Limb (tissue), 2 donors: Measurements from ENCODE around the gene ARAP1.

Experiments used
- DNase-seq, 2 donors: peaks; one replicate each; pipeline ENCODE4 v3.0.0-alpha.2; 2016; ENCODE audit errors: extremely low spot score in 2 of 2

The ARAP1 gene

DNA sequence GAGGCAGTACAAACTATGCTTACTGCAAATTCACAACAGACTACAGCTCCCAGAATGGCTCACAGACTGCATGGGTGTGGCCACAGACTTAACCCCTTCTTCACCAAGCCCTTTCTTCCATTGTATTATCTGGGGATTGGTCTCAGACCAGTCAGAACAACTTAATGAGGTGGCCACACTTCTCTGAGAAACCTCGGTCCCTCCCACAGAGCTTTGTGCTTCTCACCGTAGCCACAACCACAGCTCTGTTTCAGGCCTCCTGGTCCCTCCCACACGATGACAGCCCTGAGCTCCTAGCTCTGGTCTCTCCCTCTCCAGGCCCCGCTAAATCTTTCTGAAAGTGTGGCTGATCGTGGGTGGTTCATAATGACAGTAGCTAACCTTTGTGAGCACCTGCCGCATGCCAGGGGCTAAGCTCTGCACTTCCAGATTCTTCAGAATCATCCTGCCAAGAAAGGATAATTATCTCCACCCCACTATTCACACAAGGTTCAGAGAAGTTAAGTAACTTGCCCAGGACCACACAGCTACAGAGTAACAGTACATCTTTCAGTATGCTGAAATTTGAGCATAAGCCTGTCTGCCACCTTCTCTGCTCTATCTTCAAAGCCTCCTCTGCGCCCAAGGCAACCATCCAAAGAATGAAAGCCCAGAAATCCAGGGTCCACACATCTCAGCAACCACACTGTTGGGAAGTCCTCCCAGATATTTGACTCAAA lies 83.4 kb downstream of the ARAP1 start:
- no peak for DNase-seq

DNA sequence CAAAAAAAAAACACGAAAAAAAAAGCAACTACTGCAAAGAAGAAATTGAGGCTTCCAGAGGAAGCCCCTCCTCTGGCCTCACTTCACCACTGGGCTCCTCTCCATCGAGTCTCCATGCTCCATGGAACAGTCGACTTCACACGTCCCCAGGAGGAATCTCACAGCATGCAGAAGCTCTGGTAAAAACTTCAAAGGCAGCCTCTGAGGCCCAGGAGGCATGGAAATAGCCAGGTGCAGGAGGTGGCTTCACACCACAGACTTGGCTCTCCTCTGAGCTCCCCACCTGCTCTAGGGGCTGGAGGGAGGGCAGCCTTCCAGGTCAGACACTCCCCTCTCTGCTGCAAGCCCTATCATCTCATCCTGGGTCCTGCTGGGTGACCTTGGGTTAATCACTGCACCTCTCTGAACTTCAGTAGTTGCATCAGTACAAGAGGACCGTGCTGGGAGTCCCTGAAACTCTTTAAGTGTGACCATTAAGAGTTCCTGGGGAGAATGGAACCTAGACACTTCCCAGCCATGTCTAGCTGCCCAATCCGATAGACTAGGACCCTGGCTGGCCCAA lies 86.2 kb downstream of the ARAP1 start:
- DNase-seq: no peak

DNA sequence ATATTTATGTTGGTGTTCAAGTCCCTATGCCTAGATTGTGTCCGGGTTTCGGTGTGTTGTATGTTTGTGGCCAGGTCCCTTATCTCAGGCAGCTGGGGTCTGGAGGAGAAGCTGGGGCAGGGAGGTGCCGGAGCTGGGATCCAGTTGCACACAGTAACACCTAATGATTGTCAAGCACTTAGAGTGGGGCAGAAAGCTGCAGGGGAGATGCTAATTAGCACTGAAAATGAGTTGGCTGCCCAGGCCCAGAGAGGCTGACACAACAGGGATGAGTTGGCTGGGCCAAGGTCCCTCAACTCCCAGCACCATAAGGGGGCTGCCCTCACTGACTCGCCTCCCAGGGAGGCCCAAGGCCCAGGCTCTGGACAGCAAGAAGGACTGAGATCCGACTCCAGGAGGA lies 90.2 kb downstream of the ARAP1 start:
- DNase-seq: no peak

DNA sequence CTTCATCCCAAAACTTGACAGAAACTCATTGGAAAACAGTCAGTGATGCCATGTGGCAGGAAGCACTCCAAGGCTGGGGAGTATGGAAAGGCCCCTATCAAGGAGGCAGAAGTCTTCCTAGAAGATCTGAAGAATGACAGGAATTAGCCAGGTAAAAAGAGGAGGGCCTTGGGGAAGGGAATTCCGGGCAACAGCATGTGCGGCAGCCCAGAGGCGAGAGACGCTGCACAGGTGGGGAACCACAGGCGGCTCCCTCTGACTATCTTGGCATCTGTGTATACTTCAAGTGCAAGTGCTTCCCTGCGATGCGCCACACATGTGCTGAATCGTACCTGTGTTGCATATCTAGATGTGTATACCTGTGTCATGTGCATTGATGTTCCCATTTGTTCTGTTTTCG lies 90.7 kb downstream of the ARAP1 start:
- no peak for DNase-seq

DNA sequence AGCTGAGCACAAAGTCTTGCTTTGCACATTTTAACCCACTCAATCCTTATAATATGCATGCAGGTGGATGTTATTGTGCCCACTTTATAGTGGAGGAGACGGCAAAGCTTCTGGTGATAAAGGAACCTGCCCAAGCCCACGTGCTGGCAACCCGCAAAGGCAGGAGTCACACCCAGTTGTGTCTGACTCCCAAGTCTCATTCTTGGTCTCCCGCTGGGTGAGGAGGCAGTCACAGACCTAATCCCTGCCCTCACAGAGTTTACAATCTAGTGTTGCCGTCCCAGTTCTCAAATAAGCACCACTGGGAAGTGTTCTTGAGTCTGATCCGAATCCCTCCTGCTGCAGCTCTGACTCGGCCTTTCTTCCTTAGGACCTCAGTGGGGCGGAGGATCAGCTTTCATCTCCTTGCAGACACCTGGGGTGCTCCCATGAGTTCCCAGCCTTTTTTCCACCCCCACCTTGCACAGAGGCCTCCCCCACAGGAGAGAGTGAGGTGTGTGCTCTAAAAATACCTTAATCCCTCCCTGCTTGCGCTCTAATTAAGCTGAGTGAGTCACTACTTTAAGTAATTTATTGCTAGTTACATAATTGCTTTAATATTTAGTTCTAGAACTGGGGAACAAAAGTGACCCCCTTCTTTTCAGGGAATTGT lies 93.1 kb downstream of the ARAP1 start:
- DNase-seq: no peak

DNA sequence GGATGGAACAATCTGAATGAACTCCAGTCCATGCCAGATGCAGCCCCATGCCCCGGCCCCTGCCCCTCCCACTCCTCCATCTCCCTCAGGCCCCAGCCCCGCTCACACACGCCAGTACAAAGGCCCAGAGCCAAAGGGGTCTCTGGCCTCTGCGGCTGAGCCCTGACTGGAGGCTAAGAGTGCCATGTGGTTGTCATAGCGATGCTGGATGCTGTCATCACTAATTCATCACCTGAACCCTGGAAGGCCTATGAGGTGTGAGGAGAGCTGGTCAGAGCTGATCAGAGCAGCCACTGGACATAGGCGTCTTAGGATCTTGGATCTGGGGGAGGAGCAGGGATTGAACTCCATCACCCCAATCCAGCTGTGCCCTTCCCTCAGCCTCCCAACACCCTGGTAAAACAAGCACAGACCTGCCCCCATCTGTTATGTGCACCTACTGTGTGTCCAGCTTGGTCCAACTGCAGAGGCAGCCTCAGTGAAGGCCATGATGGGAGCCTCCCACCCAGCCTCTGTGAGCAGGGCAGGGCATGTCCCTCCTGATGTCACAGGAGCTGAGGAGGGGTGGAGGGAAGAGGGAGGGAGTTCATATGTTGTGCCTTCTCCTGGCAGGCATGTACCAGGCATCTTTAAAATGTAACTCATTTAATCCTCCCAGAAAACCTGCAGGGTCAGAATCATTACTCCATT lies 94.7 kb downstream of the ARAP1 start:
- no peak for DNase-seq

DNA sequence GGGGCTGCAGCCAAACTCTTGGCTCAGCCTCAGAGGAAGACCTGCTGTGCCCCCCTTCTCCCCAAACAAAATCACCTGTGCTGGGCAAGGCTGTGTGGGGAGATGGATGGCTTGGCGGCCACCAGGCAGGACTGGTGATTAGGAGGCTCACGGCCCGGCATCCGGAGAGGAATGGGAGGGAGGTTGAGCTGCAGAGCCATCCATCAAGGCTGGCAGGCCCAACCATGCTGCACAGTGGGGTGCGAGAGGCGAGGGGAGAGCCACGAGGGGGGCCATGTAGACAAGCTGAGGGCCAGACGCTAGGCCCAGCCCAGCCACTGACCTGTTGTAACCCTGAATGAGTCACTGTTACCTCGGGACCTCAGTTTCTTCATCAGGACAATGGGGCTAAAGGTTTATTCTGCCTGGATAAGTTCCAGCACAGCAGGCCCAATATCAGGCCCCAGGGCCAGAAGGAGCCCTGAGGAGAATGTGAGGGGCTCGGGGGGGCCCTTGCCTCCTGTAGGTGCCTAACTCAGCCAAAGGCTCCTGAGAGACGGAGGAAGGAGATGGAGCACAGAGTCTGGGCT lies 96.2 kb downstream of the ARAP1 start:
- no peak for DNase-seq

DNA sequence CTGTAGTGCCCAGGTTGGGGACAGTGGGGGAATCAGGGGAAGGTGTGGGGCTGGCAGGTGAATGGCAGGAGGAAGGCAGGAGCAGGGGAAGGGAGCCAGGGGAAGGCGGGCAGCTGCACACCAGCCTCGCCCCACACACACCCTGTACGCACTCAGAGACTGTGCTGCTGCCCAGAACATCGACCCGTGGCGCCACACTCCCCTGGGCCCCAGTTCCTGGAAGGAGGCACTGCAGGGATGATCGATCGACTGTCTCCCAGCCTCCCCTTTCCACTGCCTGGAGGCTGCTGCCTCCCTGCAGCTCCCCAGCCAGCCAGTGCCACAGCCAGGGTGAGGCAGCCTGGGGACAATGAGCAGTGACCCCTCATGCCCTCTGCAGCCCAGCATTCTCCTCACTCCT lies 97.2 kb downstream of the ARAP1 start:
- DNase-seq: no peak

DNA sequence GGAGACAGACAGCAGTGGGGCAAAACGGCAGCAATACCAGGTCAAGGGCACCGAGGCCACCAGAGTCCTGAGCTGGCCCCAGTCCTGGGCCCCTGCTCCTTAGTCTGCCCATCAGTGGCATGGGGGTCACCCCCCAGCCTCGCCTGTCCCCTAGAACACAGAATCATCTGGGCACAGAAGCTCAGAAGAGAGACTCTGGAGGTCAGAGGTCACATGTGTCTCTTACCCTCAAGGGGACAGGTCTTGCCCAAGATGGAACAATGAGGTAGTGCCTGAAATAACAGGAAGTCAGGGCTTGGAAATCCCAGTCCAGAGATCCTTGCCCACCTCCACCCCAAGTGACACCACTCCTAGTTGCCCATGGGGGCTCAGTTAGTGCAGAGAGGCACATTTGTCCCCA lies 98.6 kb downstream of the ARAP1 start:
- DNase-seq: no peak

DNA sequence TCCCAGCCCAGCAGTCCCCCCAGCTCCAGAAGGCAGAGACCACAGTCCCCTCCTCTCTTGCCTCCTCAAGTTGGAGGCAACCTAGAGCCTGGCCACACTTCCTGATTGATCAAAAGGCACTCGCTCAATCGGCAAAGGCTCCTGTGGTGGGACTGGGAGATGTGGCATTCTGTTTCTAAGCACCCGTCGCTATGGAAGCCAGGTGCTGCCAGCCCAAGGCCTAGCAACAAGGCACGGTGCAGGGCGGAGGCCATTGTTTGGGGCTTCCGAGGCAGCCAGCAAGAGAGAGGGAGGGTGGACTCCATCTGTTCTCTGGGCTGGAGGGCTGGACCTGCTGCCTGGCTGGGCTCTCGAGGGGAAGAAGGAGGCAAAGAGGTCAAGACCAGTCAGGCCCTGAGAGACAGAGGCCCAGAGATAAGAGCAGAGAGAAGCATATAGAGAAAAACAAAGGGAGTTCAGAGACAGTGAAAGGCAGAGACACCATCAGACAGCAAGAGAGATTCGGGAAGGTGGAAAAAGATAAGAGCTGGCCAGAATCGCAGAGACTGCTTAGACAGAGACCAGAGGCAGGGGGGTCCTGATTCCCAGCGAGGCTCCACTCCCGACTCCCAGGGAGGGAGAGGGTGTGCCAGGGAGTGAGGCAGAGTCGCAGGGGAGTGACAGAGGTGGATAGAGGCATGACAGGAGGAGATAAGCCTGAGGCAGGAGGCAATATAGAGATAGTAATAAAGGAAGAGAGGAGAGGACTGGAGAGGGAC lies 99.2 kb downstream of the ARAP1 start:
- DNase-seq: no peak

DNA sequence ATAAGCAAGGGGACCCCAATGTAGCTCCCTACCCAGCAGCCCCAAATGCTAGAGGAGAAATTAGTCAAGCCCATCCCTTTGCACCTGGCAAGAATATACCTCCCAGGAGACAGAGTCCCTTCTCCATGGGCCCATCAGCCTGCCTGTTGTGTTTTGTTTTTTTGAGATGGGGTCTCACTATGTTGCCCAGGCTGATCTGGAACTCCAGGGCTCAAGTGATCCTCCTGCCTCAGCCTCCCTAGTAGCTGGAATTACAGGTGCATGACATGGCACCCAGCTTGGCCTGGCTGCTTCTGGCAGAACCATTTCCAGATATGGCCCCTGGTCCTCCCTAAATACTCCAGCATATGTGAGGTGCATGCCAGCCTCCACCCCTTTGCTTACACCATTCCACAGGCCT lies 100.1 kb downstream of the ARAP1 start:
- no peak for DNase-seq

DNA sequence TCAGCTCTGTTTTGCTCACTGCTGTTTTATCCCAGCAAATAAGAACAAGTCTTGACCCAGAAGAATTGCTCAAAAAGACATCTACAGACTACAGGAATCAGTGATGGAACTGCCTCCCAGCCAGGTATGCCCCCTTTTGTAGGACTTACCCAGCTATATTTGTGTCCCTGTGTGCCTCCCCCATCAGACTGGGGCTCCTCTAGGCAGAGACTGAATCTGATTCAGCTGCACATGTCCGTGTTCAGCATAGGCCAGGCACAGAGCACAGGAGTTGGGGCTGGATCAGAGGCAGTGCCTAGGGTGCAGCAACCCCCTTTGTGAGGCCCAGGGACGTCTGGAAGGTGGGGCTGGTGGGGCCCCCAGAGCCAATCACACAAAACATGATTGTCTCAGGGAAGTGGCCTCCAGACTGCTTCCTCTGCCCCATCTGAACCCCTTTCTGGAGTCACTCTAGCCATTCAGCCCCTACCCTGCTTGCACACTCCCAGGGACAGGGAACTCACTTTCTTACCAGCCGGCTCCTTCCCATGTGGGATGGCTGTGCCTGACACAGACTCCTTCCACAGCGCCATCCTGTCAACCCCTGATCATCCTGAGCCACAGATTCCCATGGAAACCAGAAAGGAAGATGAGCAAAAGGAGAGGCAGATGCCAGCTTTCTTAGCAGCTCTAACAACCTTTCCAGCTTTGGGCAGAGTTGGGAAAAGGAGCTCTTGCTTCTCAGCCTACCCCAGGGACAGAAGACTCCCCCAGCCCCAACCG lies 102.8 kb downstream of the ARAP1 start:
- DNase-seq: no peak

DNA sequence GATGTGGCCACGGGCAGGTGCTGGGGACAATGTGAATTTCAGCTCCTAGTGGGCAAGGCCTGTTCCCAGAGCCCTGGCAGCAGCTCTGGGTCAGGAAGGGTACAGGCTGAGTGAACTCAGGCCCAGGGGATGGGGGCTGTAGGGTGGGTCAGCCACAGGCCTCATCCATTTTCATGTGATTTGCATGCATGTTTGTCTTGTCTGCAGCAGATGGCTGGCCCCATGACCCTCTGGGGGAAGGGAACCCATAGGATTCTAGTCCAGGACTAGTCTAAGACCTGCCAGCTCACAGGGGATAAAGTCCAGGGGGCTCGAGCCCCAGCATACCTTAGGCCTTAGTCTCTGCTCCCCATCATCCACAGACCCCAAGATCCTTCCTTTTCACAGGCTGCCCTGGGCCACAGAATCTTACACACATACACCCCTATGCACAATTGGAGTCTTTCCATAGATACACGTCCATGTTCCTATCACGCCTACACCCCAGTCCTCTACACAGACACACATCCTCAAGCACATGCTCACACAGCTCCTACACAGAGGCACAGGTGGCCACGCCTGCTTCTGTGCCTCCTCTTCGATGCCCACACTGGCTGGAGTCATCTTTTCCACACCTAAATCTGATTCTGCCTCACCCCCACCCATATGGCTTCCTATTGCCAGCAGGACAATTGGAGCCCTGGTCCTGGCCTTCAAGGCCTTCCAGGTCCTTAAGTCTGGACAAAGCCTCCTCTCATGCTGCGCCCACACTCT lies 103.6 kb downstream of the ARAP1 start:
- DNase-seq: no peak

DNA sequence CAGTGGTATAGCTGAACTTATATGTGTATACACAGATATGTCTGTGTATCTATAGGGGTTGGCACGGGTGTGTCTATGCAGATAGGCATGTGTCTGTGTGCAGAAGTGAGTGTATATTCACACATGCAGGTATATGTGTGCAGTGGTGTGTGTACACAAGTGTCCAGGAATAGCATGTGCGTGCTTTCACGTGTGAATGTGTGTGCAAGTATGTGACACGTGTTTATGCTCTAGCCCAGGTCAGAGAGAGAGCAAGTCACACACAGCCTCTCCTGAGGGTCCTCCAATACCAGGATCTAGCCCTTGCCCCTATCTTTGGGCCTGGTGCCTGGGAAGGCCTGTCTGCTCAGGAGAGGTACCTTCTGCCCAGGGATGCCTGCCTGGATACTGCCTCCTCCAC lies 104.3 kb downstream of the ARAP1 start:
- no peak for DNase-seq

DNA sequence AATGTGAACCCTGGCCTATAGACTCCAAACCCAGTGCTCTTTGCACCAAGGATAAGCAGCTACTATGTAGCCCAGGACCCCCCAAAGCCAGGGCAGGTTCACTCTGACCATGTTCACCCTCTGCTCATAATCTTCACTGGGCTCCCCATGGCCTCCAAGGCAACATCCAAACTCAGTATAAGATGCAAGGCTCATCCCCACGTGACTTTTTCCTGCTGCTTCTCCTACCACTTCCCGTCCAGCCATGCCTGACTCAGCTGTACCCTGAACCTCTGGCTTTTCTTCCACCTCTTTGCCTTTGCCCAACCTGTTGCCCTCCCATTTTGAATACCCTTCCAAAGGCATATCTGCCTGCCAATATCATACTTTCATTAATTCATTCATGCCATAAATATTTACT lies 105.7 kb downstream of the ARAP1 start:
- DNase-seq: no peak

DNA sequence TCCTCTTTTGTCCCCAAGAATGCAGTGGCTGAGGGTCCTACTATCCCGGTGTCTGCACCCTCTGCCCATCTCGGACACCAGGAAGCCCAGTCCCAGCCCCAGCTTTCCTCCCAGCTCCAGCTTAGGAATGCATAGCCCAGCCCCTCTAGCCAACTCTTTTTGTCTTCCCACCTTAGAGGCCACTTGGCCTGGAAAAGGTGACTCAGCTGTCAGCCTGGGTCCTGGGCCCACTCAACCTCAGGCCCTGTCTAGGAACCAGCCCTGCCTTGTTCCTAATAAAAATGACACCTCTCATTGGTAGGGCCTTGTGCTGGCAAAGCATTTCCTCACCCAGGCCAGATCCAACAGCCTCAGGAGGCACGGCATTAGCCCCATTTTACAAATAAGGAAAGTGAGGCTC lies 106.2 kb downstream of the ARAP1 start:
- no peak for DNase-seq

DNA sequence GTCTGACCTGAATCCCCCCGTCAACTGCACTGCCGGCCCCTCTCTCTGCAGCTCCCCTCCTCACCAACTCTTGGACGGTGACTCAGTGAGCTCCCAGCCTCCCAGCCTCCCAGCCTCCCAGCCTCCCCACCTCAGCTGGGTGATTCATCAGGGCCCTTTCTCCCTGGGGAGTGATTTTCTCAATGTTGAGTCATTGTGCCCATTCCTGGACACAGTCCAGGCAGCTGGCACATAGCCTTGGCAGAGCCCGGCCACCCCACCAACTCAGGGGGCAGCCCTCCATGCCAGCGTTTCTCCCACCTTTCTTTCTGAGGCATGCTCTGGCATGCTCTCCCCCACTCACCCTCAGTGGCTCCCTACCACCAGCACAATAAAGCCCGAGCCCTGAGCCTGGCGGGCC lies 108.7 kb downstream of the ARAP1 start:
- DNase-seq: no peak

DNA sequence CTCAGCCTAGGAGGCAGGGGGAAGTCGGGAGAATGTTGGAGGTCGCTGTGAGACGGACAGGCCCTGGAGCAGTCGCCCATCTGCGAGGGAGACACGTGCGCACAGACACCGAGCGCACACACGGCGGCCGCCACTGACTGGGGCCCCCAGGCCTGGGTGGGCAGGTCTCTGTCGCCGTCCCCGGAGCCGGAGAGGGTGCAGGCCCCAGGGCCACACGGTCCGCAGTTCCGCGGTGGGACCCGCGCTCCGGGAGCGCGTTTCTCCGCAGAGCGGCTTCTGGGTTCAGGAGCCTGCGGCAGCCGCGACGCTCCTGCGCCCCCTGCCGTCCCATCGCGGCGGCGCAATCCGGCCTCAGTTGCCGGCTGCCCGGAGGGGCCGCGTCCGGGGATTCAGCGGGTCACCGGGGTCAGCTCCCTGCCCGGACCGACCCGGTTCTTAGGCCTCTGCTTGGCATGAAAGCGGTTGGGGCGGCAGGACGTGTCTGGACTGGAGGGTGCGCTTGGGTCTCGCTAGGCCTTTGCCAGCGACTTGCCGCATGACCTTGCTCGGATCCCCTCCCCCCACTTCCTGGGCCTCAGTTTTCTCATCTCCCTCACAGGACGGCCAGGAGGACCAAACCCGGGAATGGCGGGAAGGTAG lies 109.2 kb downstream of the ARAP1 start:
- DNase-seq: peak; percentile 37 to 80
